ENCODE measurements around the gene PLCL2.
"Not testable (repeated sequence)": the region's sequence is repeated elsewhere in the genome, so short reads cannot be mapped to it uniquely, and the experiment has no call there.

PLCL2 gene

DNA sequence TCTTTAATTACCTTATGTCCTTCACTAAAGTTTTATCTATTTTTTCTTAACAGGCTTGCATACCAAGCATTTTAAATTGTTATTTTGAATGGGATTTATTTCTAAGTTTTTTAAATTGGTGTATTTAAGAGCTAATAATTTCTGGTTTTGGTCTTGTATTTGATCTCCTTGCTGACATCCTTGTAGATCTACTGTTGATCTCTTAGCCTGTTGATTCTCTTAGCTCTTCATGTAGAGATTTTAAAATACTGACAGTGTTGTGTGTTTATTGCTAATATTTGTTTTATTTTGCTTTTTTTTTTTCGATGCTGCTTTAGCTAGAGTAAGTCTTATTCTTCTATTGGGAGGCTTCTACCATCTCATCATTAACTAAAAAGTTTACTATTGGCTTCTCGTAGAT is 65.5 kb downstream of the PLCL2 start:
- Histone ChIP-seq H3K4me3 (ENCODE audit: low read depth in 1 of 2, low read length in 2 of 2) (no peak overlapping the region), H3K27me3 (ENCODE audit: control insufficient read depth in 1 of 2, insufficient read depth in 2 of 2, low read length in 2 of 2) (no peaks in the 10 kb centered on the region), H3K9ac (ENCODE audit: low read length) (no peak overlapping the region), H3K36me3 (ENCODE audit: insufficient read depth, low read length) (no peaks in the 10 kb centered on the region), H3K4me1 (ENCODE audit: insufficient read depth, low read length) (no peaks in the 10 kb centered on the region), H3K27ac (ENCODE audit: low read depth, low read length) (no peak overlapping the region), H3K9me3 (ENCODE audit: low read length) (no peaks in the 10 kb centered on the region)

DNA sequence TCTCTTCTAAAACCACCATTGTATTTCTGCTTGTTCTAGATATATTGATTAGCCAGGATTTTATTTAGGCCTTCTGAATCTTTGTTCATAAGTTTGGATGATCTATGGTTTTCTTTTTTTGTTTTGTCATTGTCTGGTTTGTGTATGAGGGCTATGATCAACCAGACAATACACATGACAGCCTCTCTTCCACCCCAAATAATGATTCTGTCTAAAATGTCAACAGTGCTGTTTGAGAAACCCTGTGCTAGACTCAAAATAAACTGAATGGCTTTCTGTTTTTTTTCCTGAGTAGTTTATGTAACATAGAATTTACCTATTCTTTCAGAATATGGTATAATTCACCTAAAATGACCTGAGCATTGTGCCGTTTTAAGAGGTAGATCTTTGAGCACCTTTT is 66.1 kb downstream of the PLCL2 start:
- no peak overlapping the region for H3K9ac ChIP-seq (ENCODE audit: low read length)
- H3K9me3 ChIP-seq (ENCODE audit: low read length) = no peaks in the 10 kb centered on the region
- H3K27me3 ChIP-seq (ENCODE audit: control insufficient read depth in 1 of 2, insufficient read depth in 2 of 2, low read length in 2 of 2) = no peaks in the 10 kb centered on the region
- no peaks in the 10 kb centered on the region for H3K4me1 ChIP-seq (ENCODE audit: insufficient read depth, low read length)
- H3K27ac ChIP-seq (ENCODE audit: low read depth, low read length) = no peak overlapping the region
- no peaks in the 10 kb centered on the region for H3K36me3 ChIP-seq (ENCODE audit: insufficient read depth, low read length)
- no peak overlapping the region for H3K4me3 ChIP-seq (ENCODE audit: low read depth in 1 of 2, low read length in 2 of 2)

DNA sequence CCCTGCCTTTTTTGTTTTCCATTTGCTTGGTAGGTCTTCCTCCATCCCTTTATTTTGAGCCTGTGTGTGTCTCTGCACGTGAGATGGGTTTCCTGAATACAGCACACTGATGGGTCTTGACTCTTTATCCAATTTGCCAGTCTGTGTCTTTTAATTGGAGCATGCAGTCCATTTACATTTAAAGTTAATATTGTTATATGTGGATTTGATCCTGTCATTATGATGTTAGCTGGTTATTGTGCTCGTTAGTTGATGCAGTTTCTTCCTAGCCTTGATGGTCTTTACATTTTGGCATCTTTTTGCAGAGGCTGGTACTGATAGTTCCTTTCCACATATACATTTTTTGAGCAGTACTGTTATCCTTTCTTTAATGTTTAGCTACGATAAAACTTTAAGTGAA is 73.1 kb downstream of the PLCL2 start:
- not testable (repeated sequence) for H3K4me1 ChIP-seq (ENCODE audit: insufficient read depth, low read length); H3K4me3 ChIP-seq (ENCODE audit: low read depth in 1 of 2, low read length in 2 of 2); H3K36me3 ChIP-seq (ENCODE audit: insufficient read depth, low read length); H3K27me3 ChIP-seq (ENCODE audit: control insufficient read depth in 1 of 2, insufficient read depth in 2 of 2, low read length in 2 of 2); H3K9me3 ChIP-seq (ENCODE audit: low read length); H3K9ac ChIP-seq (ENCODE audit: low read length); H3K27ac ChIP-seq (ENCODE audit: low read depth, low read length)

DNA sequence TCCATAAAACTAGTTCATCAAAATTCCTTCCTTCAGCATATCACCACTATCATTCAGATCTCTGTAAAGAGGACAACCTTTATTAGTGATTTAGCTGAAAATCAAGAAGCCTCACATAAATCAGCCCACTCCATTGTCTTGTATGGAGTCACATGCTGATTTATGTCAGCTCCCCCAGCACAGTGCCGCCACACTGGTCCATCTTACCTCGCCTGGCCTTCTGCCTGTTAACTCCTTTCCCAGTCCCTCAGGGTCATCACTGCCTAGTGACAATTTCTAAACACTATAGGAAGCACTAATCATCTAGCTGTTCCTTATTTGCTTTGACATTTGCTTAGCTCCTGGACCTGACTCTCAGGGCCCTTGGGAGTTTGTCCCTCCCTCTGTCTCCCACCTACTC is 75.4 kb downstream of the PLCL2 start:
- Histone ChIP-seq H3K27me3 (ENCODE audit: control insufficient read depth in 1 of 2, insufficient read depth in 2 of 2, low read length in 2 of 2) (no peaks in the 10 kb centered on the region), H3K27ac (ENCODE audit: low read depth, low read length) (no peak overlapping the region), H3K36me3 (ENCODE audit: insufficient read depth, low read length) (no peaks in the 10 kb centered on the region), H3K9me3 (ENCODE audit: low read length) (no peaks in the 10 kb centered on the region), H3K9ac (ENCODE audit: low read length) (no peak overlapping the region), H3K4me1 (ENCODE audit: insufficient read depth, low read length) (no peaks in the 10 kb centered on the region), H3K4me3 (ENCODE audit: low read depth in 1 of 2, low read length in 2 of 2) (no peak overlapping the region)

DNA sequence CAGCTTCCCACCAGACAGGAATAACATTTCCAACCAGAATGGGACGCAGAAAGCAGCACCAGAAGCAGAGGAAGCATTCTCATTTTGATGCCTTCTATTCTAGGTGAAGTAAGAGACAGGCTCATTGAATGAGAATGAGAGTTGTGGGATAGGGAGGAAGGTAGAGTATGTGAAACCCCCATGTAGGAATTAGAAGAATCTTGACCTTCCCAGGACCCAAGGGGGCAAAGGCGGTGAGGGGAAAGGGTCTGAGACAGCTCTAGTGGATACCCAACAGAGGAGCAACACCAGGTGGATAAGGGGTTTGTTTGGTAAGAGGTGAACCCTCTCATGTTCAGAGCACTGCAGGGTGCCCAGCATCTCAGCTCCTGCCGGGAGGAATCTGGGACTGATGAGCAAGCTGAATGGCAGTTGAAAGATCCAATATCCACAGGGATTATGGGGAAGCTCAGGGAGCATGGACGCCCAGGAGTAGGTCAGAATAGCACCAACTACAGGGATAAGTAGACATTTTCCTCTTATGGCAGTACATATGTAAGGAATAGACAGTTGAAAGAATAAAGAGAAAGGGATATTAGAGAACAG is 77.0 kb downstream of the PLCL2 start:
- Histone ChIP-seq H3K4me3 (ENCODE audit: low read depth in 1 of 2, low read length in 2 of 2) (no peak overlapping the region), H3K27ac (ENCODE audit: low read depth, low read length) (no peak overlapping the region), H3K9ac (ENCODE audit: low read length) (no peak overlapping the region), H3K4me1 (ENCODE audit: insufficient read depth, low read length) (no peaks in the 10 kb centered on the region), H3K36me3 (ENCODE audit: insufficient read depth, low read length) (no peaks in the 10 kb centered on the region), H3K27me3 (ENCODE audit: control insufficient read depth in 1 of 2, insufficient read depth in 2 of 2, low read length in 2 of 2) (no peaks in the 10 kb centered on the region), H3K9me3 (ENCODE audit: low read length) (no peaks in the 10 kb centered on the region)

DNA sequence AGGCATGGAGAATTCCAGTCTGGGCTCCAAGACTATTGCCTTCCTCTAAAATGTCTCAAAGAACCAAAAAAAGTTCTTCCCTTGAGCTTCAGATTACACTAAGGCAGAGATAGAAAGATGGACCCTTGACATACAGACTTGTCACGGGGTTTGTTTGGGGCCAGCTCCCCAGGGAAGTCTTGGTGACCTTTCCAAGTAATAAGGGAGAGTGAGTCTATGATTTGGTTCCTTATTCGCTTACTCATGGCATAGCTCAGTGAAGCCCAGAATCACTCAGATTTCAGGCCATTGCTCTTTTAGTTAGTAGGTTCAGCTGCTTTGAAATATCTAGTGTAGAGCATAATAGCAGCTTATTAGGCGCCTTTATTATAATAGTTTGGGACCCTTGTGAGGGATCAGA is 90.3 kb downstream of the PLCL2 start:
- H3K4me1 ChIP-seq (ENCODE audit: insufficient read depth, low read length) = no peaks in the 10 kb centered on the region
- no peaks in the 10 kb centered on the region for H3K27me3 ChIP-seq (ENCODE audit: control insufficient read depth in 1 of 2, insufficient read depth in 2 of 2, low read length in 2 of 2)
- no peak overlapping the region for H3K9ac ChIP-seq (ENCODE audit: low read length)
- H3K36me3 ChIP-seq (ENCODE audit: insufficient read depth, low read length) = no peaks in the 10 kb centered on the region
- H3K9me3 ChIP-seq (ENCODE audit: low read length) = no peaks in the 10 kb centered on the region
- H3K4me3 ChIP-seq (ENCODE audit: low read depth in 1 of 2, low read length in 2 of 2) = no peak overlapping the region
- H3K27ac ChIP-seq (ENCODE audit: low read depth, low read length) = no peak overlapping the region

DNA sequence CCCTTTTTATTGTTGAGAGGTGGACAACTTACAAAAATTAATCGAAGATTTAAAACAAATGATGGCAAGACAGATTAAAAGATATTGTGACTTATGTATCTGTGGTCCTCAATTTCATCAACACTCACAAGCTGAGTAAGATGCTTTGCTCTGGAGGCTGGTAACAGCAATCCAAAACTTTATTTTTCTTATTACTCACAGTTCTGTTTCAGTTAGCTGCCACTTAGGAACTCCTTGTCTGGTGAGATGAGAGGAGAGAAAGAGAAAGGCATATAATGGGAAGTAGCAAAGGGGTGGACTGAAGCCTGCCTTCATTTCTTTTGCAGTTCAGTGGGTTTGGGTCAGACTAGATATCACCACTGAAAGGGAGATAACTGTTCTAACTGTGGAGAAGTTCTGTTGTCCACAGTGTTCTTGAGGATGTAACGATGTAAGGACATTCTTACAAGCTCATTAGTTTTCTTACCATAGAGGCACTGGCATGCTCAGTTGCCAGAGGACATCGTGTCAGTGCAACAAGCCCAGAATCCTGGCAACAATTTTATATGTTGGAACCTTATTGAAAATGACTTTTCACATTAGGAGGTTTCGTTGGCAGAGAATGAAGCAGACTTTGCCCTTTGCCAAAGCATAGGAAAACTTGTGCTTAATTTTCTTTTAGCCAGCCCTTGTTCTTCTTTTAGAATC is 93.6 kb downstream of the PLCL2 start:
- Histone ChIP-seq H3K4me1 (ENCODE audit: insufficient read depth, low read length) (no peaks in the 10 kb centered on the region), H3K9me3 (ENCODE audit: low read length) (no peaks in the 10 kb centered on the region), H3K27me3 (ENCODE audit: control insufficient read depth in 1 of 2, insufficient read depth in 2 of 2, low read length in 2 of 2) (no peaks in the 10 kb centered on the region), H3K4me3 (ENCODE audit: low read depth in 1 of 2, low read length in 2 of 2) (no peak overlapping the region), H3K27ac (ENCODE audit: low read depth, low read length) (no peak overlapping the region), H3K9ac (ENCODE audit: low read length) (no peak overlapping the region), H3K36me3 (ENCODE audit: insufficient read depth, low read length) (no peaks in the 10 kb centered on the region)

DNA sequence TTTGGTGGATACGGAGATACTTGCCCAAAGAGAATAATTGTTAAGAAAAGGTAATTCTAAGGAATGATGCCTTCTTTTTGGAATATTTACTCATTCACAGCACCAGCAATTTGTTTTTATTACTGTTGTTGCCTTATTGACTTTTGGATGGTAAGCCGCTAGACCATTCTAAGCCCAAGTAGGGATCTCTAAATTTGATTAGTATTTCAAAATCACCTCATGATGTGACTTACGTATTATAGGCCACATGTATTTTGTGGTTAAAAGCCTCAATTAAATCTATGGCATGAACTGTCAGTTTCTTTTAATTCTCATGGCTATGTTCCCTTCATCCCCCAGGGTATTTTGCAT is 94.1 kb downstream of the PLCL2 start:
- H3K27me3 ChIP-seq (ENCODE audit: control insufficient read depth in 1 of 2, insufficient read depth in 2 of 2, low read length in 2 of 2) = no peaks in the 10 kb centered on the region

DNA sequence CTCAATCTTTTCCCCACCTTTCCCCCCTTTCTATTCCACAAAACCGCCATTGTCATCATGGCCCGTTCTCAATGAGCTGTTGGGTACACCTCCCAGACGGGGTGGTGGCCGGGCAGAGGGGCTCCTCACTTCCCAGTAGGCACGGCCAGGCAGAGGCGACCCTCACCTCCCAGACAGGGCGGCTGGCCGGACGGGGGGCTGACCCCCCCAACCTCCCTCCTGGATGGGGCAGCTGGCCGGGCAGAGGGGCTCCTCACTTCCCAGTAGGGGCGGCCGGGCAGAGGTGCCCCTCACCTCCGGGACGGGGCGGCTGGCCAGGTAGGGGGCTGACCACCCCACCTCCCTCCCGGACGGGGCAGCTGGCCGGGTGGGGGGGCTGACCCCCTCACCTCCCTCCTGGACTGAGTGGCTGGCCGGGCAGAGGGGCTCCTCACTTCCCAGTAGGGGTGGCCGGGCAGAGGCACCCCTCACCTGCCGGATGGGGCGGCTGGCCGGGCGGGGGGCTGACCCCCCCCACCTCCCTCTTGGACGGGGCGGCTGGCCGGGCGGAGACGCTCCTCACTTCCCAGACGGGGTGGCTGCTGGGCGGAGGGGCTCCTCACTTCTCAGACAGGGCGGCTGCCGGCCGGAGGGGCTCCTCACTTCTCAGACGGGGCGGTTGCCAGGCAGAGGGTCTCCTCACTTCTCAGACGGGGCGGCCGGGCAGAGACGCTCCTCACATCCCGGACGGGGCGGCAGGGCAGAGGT is 95.2 kb downstream of the PLCL2 start:
- H3K4me3 ChIP-seq (ENCODE audit: low read depth in 1 of 2, low read length in 2 of 2); H3K27ac ChIP-seq (ENCODE audit: low read depth, low read length): not testable (repeated sequence)

More for the DNA sequence above, 94.1 kb downstream of the PLCL2 start:
- Histone ChIP-seq H3K27ac (ENCODE audit: low read depth, low read length) (no peak overlapping the region), H3K4me3 (ENCODE audit: low read depth in 1 of 2, low read length in 2 of 2) (no peak overlapping the region), H3K4me1 (ENCODE audit: insufficient read depth, low read length) (no peaks in the 10 kb centered on the region), H3K36me3 (ENCODE audit: insufficient read depth, low read length) (no peaks in the 10 kb centered on the region), H3K9me3 (ENCODE audit: low read length) (no peaks in the 10 kb centered on the region), H3K9ac (ENCODE audit: low read length) (no peak overlapping the region)

DNA sequence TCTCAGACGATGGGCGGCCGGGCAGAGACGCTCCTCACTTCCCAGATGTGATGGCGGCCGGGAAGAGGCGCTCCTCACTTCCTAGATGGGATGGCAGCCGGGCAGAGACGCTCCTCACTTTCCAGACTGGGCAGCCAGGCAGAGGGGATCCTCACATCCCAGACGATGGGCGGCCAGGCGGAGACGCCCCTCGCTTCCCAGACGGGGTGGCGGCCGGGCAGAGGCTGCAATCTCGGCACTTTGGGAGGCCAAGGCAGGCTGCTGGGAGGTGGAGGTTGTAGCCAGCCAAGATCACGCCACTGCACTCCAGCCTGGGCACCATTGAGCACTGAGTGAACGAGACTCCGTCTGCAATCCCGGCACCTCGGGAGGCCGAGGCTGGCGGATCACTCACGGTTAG is 95.8 kb downstream of the PLCL2 start:
- not testable (repeated sequence) for H3K4me1 ChIP-seq (ENCODE audit: insufficient read depth, low read length); H3K9ac ChIP-seq (ENCODE audit: low read length); H3K36me3 ChIP-seq (ENCODE audit: insufficient read depth, low read length); H3K27ac ChIP-seq (ENCODE audit: low read depth, low read length); H3K4me3 ChIP-seq (ENCODE audit: low read depth in 1 of 2, low read length in 2 of 2); H3K9me3 ChIP-seq (ENCODE audit: low read length); H3K27me3 ChIP-seq (ENCODE audit: control insufficient read depth in 1 of 2, insufficient read depth in 2 of 2, low read length in 2 of 2)

More for the DNA sequence above, 95.2 kb downstream of the PLCL2 start:
- not testable (repeated sequence) for H3K9me3 ChIP-seq (ENCODE audit: low read length); H3K27me3 ChIP-seq (ENCODE audit: control insufficient read depth in 1 of 2, insufficient read depth in 2 of 2, low read length in 2 of 2); H3K36me3 ChIP-seq (ENCODE audit: insufficient read depth, low read length); H3K4me1 ChIP-seq (ENCODE audit: insufficient read depth, low read length); H3K9ac ChIP-seq (ENCODE audit: low read length)

DNA sequence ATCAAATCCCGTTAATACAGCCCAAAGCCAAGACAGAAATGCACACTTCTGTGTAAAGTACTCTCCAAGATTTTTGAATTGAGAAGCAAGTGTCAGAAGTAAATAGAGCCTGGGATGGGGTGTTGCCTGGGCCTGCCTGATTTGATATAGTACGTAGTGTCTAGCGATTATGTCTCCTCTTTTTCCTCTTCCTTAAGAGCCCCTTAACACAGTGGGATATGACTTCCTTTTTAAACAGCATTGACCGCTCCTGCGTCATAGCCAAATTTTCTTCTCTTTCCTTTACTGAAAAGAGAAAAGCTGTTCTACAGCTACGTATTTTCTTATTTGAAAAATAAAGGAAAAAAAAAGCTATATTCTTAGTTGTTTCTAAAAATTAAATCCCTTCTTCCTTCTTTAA is 97.7 kb downstream of the PLCL2 start:
- Histone ChIP-seq H3K36me3 (ENCODE audit: insufficient read depth, low read length) (no peaks in the 10 kb centered on the region), H3K27ac (ENCODE audit: low read depth, low read length) (no peak overlapping the region), H3K4me1 (ENCODE audit: insufficient read depth, low read length) (no peaks in the 10 kb centered on the region), H3K9me3 (ENCODE audit: low read length) (no peaks in the 10 kb centered on the region), H3K4me3 (ENCODE audit: low read depth in 1 of 2, low read length in 2 of 2) (no peak overlapping the region), H3K27me3 (ENCODE audit: control insufficient read depth in 1 of 2, insufficient read depth in 2 of 2, low read length in 2 of 2) (no peaks in the 10 kb centered on the region), H3K9ac (ENCODE audit: low read length) (no peak overlapping the region)

DNA sequence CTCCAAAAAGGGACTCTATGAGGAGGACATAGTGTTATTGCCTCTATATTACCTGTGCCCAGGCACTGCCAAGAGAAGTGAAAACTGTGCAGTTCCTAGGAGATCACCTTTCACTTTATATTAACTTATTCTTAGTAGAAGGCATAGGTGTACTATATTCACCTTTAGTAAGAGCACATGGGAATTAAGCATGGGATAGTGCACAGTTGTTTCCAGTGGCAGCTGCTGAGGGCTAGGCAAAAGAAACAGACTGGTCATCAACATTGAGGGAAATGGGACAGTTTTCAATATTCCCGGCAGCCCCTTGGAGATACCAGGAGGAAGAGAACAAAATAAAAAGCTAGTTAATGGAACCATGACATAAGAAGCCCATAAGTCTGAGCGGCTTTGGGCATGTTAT is 100.9 kb downstream of the PLCL2 start:
- Histone ChIP-seq H3K4me1 (ENCODE audit: insufficient read depth, low read length) (no peaks in the 10 kb centered on the region), H3K27me3 (ENCODE audit: control insufficient read depth in 1 of 2, insufficient read depth in 2 of 2, low read length in 2 of 2) (no peaks in the 10 kb centered on the region), H3K9me3 (ENCODE audit: low read length) (no peaks in the 10 kb centered on the region), H3K4me3 (ENCODE audit: low read depth in 1 of 2, low read length in 2 of 2) (no peak overlapping the region), H3K9ac (ENCODE audit: low read length) (no peak overlapping the region), H3K27ac (ENCODE audit: low read depth, low read length) (no peak overlapping the region), H3K36me3 (ENCODE audit: insufficient read depth, low read length) (no peaks in the 10 kb centered on the region)

All from muscle layer of colon (tissue), 2 donors.